ENCODE results near the gene CD79A.
"Not testable (repeated sequence)": the region's sequence is repeated elsewhere in the genome, so short reads cannot be mapped to it uniquely, and the experiment has no call there.

The CD79A gene

DNA sequence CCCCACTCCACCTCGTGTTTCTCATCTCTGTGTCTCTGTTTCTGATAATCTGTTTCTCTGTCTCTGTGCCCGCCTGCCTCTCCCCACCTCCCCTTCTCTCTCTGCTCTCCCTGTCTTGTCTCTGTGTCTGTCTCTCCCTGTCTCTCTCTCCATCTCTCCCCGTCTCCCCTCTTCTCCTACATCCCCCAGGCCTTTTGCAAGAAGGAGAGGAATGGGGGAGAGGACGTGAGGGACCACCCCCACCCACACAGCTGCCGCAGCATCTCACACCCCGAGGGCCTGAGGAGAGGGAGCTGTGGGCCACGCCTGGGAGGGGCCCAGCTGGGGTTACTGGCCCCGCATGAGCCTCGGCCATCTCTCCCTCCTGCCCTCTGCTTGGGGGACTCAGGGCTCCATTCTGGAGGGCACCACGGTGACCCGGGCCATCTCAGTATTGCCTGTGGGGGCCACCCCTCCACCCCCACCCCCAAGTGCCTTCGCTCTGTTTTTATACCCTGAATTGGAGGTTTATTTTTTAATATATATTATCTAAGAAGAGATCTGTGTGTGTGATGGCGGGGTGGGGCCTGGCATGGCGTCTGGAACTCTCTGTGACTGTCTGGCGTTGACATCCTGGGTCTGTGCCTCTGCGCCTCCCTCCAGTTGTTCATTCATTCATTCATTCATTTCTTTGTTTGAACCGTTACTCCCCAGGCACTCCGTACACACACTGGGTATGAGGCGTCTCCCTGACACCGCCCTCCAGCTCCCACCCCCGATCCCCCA lies 30.0 kb downstream of the CD79A start:
- no peak for DNase-seq

GRCh38 chr19:41907994-41908615 lies 31.0 kb downstream of the CD79A start:
- DNase-seq: no peak

DNA sequence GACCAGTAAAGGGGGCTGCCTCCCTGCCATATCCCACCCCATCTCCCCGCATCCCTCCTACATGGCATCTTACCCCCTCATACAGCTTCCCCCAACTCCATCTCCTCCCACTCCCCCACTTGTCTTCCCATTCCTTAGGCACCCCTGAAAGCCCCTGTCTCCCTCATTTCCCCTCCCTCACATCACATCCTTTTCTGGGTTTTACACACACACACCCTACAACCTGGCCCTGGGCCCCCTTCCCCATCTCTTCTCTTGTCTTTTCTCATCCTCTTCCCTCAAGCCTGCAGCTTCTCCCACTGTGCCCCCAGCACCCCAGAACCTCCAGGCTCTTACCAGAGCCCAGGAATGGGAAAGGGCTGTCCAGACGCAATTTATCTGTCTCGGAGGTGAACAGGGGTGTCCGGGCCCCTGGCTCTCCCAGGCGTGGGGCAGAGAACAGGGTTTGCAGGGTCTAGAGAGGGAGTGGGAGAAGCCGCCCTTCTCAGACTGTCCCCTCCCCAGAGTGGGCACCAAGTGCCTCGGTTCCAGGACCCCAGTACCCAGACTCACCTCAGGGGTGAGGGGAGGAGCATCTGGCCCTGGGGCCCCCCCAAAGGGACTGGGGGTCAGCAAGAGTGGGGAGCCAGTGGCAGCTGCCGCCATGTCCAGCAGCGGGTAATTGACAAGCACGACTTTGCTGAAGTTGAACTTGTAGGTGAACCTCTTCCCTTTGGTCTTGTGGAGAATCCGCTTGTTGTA lies 31.8 kb downstream of the CD79A start:
- DNase-seq: no peak

GRCh38 chr19:41909706-41910105 lies 32.6 kb downstream of the CD79A start:
- DNase-seq: no peak

- DNase-seq: no peak
These were observed 33.3 kb downstream of the CD79A start for GRCh38 chr19:41910240-41910991.

GRCh38 chr19:41910992-41911888 lies 34.2 kb downstream of the CD79A start:
- no peak for DNase-seq

- DNase-seq: no peak
These were observed 35.0 kb downstream of the CD79A start for GRCh38 chr19:41911889-41912731.

GRCh38 chr19:41912899-41913537 lies 35.9 kb downstream of the CD79A start:
- DNase-seq: no peak

DNA sequence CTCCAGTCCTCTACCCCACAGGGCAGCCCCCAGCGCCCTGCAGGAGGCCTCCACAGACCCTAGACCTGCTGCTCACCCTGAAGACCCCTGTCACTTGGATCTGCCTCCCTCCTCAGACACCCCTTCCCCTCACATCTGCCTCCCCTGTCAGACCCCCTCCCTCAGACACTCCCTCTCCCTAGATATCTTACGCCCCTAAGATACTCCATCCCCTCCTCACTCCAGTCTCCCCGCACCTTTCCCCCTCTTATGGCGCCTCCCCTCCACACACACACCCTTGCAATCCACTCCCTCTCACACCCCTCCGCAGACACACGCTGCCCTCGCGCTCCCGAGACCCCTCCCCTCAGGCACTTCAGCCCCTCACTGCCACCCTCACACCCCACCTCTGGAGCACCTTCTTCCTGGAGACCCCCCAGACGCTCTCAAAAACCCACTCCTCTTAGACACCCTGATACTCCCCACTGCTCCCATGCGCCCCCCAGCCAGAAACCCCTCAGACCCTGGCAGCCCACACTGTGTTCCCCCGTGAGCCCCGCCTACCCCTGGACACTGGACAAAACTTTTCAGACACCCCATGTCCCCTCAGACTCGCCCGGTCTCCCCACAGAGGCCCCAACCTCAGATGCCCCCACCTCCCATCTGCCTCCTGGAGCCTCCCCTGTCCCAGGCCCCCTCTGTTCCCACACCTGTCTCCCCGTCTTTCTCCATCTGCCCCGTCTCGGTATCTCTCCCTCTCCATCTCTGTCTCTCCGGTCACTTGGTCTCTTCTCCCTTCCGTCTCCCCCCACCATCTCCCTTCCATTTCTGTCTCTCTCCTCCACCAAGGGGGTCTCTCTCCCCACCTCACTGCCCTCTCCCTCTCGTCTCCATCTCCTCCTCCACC lies 36.7 kb downstream of the CD79A start:
- no peak for DNase-seq

- not testable (repeated sequence) for DNase-seq
These were observed 37.4 kb downstream of the CD79A start for GRCh38 chr19:41914424-41914834.

- no peak for DNase-seq
These were observed 38.1 kb downstream of the CD79A start for GRCh38 chr19:41915021-41915775.

- no peak for DNase-seq
These were observed 38.8 kb downstream of the CD79A start for GRCh38 chr19:41915776-41916414.

DNA sequence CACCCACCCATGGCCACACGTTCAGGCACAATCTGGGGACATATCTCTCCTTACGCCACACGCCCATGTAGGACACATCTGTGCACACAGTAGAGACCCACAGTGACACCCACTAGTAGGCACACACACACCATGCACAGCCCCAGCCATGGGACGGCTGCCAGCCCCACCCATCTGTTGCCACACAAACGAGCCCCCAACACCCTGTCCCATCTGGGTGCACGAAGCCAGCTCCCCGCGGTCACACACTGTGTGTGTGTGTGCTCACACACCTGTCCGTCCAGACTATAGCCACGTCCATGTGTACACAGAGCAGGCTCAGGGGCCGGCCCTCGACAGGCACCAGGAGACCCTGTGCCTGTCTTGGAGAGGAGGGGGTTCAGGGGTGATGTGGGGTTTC lies 40.6 kb downstream of the CD79A start:
- DNase-seq: no peak

- DNase-seq: no peak
These were observed 41.0 kb downstream of the CD79A start for GRCh38 chr19:41918095-41918494.

DNA sequence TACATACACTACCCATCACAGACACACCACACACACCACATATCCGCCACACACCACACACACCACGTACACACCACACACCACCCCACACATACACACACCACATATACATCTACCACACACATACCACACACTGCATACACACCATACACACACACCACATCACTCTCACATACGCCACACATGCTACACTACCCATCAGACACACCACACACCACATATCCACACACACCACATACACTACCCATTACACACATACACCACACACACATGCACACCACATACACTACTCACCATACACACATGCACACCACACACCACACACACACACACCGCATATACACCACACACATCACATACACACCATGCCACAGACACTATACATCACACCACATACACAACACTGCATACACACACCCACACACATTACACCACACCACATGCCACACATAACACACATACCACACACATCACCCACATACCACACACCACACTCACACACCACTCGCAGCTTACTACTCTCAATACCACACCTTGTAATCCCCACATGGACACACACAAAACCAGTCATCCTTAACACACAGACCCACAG lies 41.7 kb downstream of the CD79A start:
- DNase-seq: no peak

DNA sequence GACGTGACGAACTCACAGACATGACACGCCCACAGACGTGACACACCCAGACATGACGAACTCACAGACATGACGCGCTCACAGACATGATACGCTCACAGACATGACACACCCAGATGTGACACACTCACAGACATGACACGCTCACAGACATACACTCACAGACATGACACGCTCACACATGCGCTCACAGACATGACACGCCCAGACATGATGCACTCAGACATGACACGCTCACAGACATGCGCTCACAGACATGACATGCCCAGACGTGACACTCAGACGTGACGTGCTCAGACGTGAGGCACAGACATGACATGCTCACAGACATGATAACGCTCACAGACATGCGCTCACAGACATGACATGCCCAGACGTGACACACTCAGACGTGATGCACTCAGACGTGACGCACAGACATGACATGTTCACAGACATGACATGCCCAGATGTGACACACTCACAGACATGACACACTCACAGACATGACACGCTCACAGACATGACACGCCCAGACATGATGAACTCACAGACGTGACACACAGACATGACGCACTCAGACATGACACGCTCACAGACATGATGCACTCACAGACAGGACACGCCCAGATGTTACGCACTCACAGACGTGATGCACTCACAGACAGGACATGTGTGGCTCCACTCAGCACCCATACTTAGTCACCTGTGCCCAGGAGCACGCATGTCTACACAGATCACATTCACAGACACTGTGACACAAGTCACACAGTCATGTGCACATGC lies 43.1 kb downstream of the CD79A start:
- no peak for DNase-seq

Data from activated CD8-positive, alpha-beta memory T cell treated with anti-CD3 and anti-CD28 coated beads, Interleukin-2, amount 50 U/mL, for 4 hours (primary cell).